GM12878 (cell line): ENCODE measurements around the gene METTL15. TPM values are rescaled to one million over a fixed set of nuclear protein-coding genes. Genes with fewer than 3 reads are reported as not detected.
"Not testable (repeated sequence)": the region's sequence is repeated elsewhere in the genome, so short reads cannot be mapped to it uniquely, and the experiment has no call there.

ENCODE experiments used
- ATAC-seq: fragments of 200-7000 bp; cut with Tn5 transposase; 3 replicates; pipeline ENCODE4 v1.9.1; 2020; ENCODE audit warnings: mild to moderate bottlenecking, moderate library complexity
- BruUV-seq: library from RNA; stranded (reverse); fragments of 400-500 nt; replicated peaks from 2 replicates; lab custom pipeline; 2021; lab: Mats Ljungman, UMichigan
- CTCF ChIA-PET: fragments of 300-600 bp; sonication (Branson Sonifier 250); formaldehyde crosslinking; extraction: SDS; loops from one replicate; lab custom pipeline; 2021; ENCODE audit warnings: inconsistent platforms; lab: Yijun Ruan, JAX
- POLR2A ChIA-PET: fragments of 350-600 bp; formaldehyde crosslinking; extraction: SDS; loops from one replicate; lab custom pipeline; 2021; ENCODE audit warnings: inconsistent platforms; lab: Charles Lee
- RAD21 ChIA-PET: fragments of 300-600 bp; sonication (Branson Sonifier 250); formaldehyde crosslinking; loops from one replicate; lab custom pipeline; 2023; ENCODE audit warnings: antibody characterized with exemption; ENCODE audit not compliant: unreplicated experiment; lab: Charles Lee
- SMC1A ChIA-PET: fragments of 300-600 bp; sonication (Branson Sonifier 250); formaldehyde crosslinking; loops from one replicate; lab custom pipeline; 2023; ENCODE audit not compliant: unreplicated experiment, uncharacterized antibody; lab: Charles Lee
- DNase-seq: peaks from one replicate; pipeline ENCODE4 v3.0.0-alpha.2; 2011; ENCODE audit warnings: low read depth, low spot score
- FAIRE-seq: peaks from 3 replicates; lab custom pipeline; 2011; peaks lifted over from hg19 to GRCh38; lab: Jason Lieb, UNC
- H2AFZ ChIP-seq: 2 replicates; pipeline ENCODE4 v1.6.0; 2011; ENCODE audit warnings: low read depth, low read length, control low read depth; ENCODE audit not compliant: control insufficient read depth
- H3K27ac ChIP-seq: 2 replicates; pipeline ENCODE4 v1.5.1; 2011; ENCODE audit warnings: control low read depth; ENCODE audit not compliant: control insufficient read depth, insufficient read depth
- H3K27me3 ChIP-seq, 2 experiments: replicated peaks in 1 of 2; 2 replicates each; pipeline versions ENCODE4 v1.6.0 to v1.6.1; 2011; ENCODE audit warnings: low read length in 1 of 2; ENCODE audit not compliant: control insufficient read depth in 2 of 2, insufficient read depth in 2 of 2
- H3K36me3 ChIP-seq, 2 experiments: 2 replicates each; pipeline ENCODE4 v1.5.1; 2011; ENCODE audit warnings: low read length in 1 of 2; ENCODE audit not compliant: control insufficient read depth in 2 of 2, insufficient read depth in 2 of 2
- H3K4me1 ChIP-seq: 2 replicates; pipeline ENCODE4 v1.6.1; 2011; ENCODE audit warnings: mild to moderate bottlenecking, low read length, moderate library complexity, mixed read lengths; ENCODE audit not compliant: control insufficient read depth, insufficient read depth
- H3K4me2 ChIP-seq: 2 replicates; pipeline ENCODE4 v1.6.0; 2011; ENCODE audit warnings: control low read depth; ENCODE audit not compliant: control insufficient read depth, insufficient read depth
- H3K4me3 ChIP-seq: fragments of 200-600 bp; sonication (generic); 2 replicates; pipeline ENCODE4 v1.5.1; 2016
- H3K79me2 ChIP-seq: 2 replicates; pipeline ENCODE4 v1.6.0; 2011; ENCODE audit warnings: low read length; ENCODE audit not compliant: control insufficient read depth, insufficient read depth
- H3K9ac ChIP-seq: 2 replicates; pipeline ENCODE4 v1.8.0; 2011; ENCODE audit warnings: low read length, control low read depth, mixed read lengths; ENCODE audit not compliant: control insufficient read depth, insufficient read depth
- H3K9me3 ChIP-seq: replicated peaks from 3 replicates; pipeline ENCODE4 v1.5.1; 2011; ENCODE audit warnings: mild to moderate bottlenecking, low read length; ENCODE audit not compliant: control insufficient read depth, insufficient read depth
- H4K20me1 ChIP-seq: 2 replicates; pipeline ENCODE4 v1.6.0; 2011; ENCODE audit not compliant: control insufficient read depth, insufficient read depth
- BMI1 ChIP-seq: fragments of 450-650 bp; IDR thresholded peaks from 2 replicates; pipeline ENCODE4 v1.6.1; 2016; ENCODE audit warnings: mild to moderate bottlenecking, moderate library complexity, borderline replicate concordance
- CHD2 ChIP-seq: IDR thresholded peaks from 2 replicates; pipeline ENCODE4 v1.6.1; 2011; ENCODE audit warnings: low read depth, low read length, improper control_type of control experiment, borderline replicate concordance
- FOXK2 ChIP-seq: fragments of 450-650 bp; IDR thresholded peaks from 2 replicates; pipeline ENCODE4 v1.6.1; 2017; ENCODE audit warnings: mild to moderate bottlenecking, moderate library complexity
- JUND ChIP-seq: IDR thresholded peaks from 2 replicates; pipeline ENCODE4 v1.6.1; 2012; ENCODE audit warnings: low read depth, mild to moderate bottlenecking, low read length, improper control_type of control experiment, moderate library complexity
- PML ChIP-seq: IDR thresholded peaks from 2 replicates; pipeline ENCODE4 v1.6.1; 2012; ENCODE audit warnings: low read length, inconsistent platforms
- RFX5 ChIP-seq: IDR thresholded peaks from 2 replicates; pipeline ENCODE4 v1.6.1; 2011; ENCODE audit warnings: low read depth, low read length, improper control_type of control experiment
- SMARCA5 ChIP-seq: fragments of 450-650 bp; IDR thresholded peaks from 2 replicates; pipeline ENCODE4 v1.6.1; 2017; ENCODE audit warnings: mild to moderate bottlenecking
- ZNF217 ChIP-seq: fragments of 450-650 bp; IDR thresholded peaks from 2 replicates; pipeline ENCODE4 v1.6.1; 2017; ENCODE audit warnings: antibody characterized with exemption, mild to moderate bottlenecking
- WGBS: methylation state at CpG from one replicate; pipeline ENCODE4 v1.1.6; 2016; ENCODE audit warnings: low lambda C conversion rate; ENCODE audit not compliant: insufficient replicate concordance, insufficient coverage; ENCODE audit errors: missing lambda C conversion rate; 5-methylcytosine and 5-hydroxymethylcytosine counted together
- in situ Hi-C: fragments of 300-500 bp; cut with MboI; formaldehyde crosslinking; loops from 9 replicates; pipeline ENCODE4 v1.14.3; 2018; ENCODE audit warnings: mixed read lengths
- intact Hi-C: fragments of 100-400 bp; cut with micrococcal nuclease; formaldehyde crosslinking; loops from one replicate; pipeline ENCODE4 v1.14.2; 2022; ENCODE audit not compliant: unreplicated experiment
- polyA plus RNA-seq, 11 experiments: library from polyadenylated mRNA; depleted of rRNA in 4 of 11; unstranded in 6 of 11; stranded (reverse) in 5 of 11; fragments of >200 nt; fragmentation: Nextera tagmentation in 4 of 11; fragmentation: Illumina TruSeq in 1 of 11; extraction: Ambion mirVana in 4 of 11; extraction: Trizol in 1 of 11; gene quantifications; 1 replicate in 1 of 11; 2 replicates in 10 of 11; pipeline versions ENCODE4 v1.2.1 to v1.2.3, GENCODE V29; 2011 to 2016; ENCODE audit warnings: inconsistent platforms in 2 of 11, missing spikeins in 2 of 11, low read depth in 1 of 11
- total RNA-seq, 4 experiments: library from RNA; depleted of rRNA in 3 of 4; stranded (reverse); fragments of >200 nt in 3 of 4; fragmentation: Illumina TruSeq in 1 of 4; extraction: Trizol in 1 of 4; gene quantifications; 2 replicates each; pipeline versions ENCODE4 v1.2.1 to v1.2.3, GENCODE V29; 2013 to 2021

The METTL15 gene
- total and polyA plus RNA-seq, 10 of the 15 experiments (the other 5 are each of a cell fraction or from before 2014, with no cell fraction given), result 7.9 to 16.9 (median 14.4) TPM

- DNase-seq, result no peak
- POLR2A ChIA-PET, result interaction anchor here (0.7 kb wide), 1 partner anchor 590 kb away, joined by 3 read pairs; no protein-coding TSS in a partner anchor
- Histone ChIP-seq H3K4me3 (no peak overlapping the region), H4K20me1 (no peaks in the 10 kb centered on the region), H3K79me2 (no peaks in the 10 kb centered on the region), H3K27me3 (no peaks in the 10 kb centered on the region), H2AFZ (no peak overlapping the region), H3K9me3 (no peaks in the 10 kb centered on the region)
- intact Hi-C loops, result no loop called here
- RAD21 ChIA-PET, result no interaction called here
- CTCF ChIA-PET, result no interaction called here
- no peak for TF ChIP-seq SMARCA5
- no peak for TF ChIP-seq JUND
- no peak for TF ChIP-seq ZNF217
- no peak for TF ChIP-seq CHD2
- TF ChIP-seq RFX5, result no peak
- TF ChIP-seq FOXK2, result no peak
- TF ChIP-seq BMI1, result no peak
- TF ChIP-seq PML, result no peak
- TF ChIP-seq, all 136 proteins: peak for 0
- no TSS peak for BruUV-seq
- SMC1A ChIA-PET, result no interaction called here
- ATAC-seq (no peak), FAIRE-seq (no peak)
- in situ Hi-C loops, result no loop called here
- H3K27ac ChIP-seq, result no peak overlapping the region
- WGBS, result 100% methylated on average over 1 of the region's 1 CpG
- H3K36me3 ChIP-seq, result no peaks in the 10 kb centered on the region; a peak in 1 of 4 replicates
- H3K9ac ChIP-seq, result no peak overlapping the region
- H3K4me2 ChIP-seq, result no peak overlapping the region
- no peaks in the 10 kb centered on the region for H3K4me1 ChIP-seq
Observed at GRCh38 chr11:28289444-28289843, 181.3 kb downstream of the METTL15 start.

- H3K79me2 ChIP-seq, in situ Hi-C loops, H3K4me1 ChIP-seq, H4K20me1 ChIP-seq, H3K27me3 ChIP-seq, H3K9me3 ChIP-seq, POLR2A ChIA-PET, H3K9ac ChIP-seq, ATAC-seq, BruUV-seq, CTCF ChIA-PET, H2AFZ ChIP-seq, FAIRE-seq, H3K4me3 ChIP-seq, DNase-seq, H3K4me2 ChIP-seq, intact Hi-C loops, RAD21 ChIA-PET, H3K27ac ChIP-seq, SMC1A ChIA-PET, H3K36me3 ChIP-seq: not testable (repeated sequence)
- 84% methylated on average over 7 of the region's 7 CpGs for WGBS
Observed at GRCh38 chr11:28290995-28291394, 182.8 kb downstream of the METTL15 start.
